ENCODE data around the gene SGMS2.

The SGMS2 gene

DNA sequence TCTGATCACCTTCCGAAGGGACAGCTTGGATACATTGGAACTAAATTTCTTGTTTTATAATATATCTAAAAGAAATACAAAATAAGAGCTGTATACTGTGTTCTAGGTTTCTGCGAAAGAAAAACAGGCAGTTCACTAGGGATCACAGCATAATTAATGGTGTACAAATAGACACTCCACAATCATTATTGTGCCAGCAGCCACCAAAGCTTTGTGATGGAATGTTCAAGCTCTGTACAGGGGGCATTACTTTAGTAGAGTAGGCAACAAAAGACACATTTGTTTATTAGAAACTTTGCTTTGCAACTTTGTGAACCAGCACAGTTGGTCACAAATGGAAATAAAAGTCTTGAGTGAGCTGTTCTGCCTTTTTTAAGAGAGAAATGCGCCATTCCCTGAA is 49.3 kb downstream of the SGMS2 start:
- TF ChIP-seq CTCF (IDR thresholded peaks at IDR 0.05; ENCODE audit: low read depth, low read length): no peak
- H3K27ac ChIP-seq: no peak overlapping the region

DNA sequence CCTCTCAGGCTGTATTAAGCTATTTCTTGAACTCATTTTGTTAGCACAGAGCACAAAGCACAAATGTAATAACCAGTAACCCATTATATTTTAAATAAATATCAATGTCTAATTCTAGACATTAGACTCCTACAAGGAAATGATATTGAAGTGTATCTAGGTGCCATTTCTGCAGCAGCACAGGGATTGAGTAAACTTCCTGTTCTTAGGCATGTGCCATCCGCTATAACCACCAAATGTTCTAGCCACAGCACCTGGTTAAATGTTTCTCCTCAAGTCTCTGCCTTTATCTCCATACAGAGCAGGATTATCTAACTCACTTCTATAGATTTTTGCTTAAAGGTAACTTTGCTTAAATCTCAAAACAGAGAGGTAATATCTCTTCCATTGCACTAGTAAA is 51.4 kb downstream of the SGMS2 start:
- no peak overlapping the region for H3K27ac ChIP-seq
- H3K27me3 ChIP-seq (ENCODE audit: insufficient read depth, low read depth, severe bottlenecking): no peaks in the 10 kb centered on the region
- H3K36me3 ChIP-seq: no peaks in the 10 kb centered on the region
- no peak overlapping the region for H3K4me3 ChIP-seq (ENCODE audit: low read depth, low read length)
- no peaks in the 10 kb centered on the region for H3K9me3 ChIP-seq (ENCODE audit: severe bottlenecking)
- no peak for TF ChIP-seq CTCF (IDR thresholded peaks at IDR 0.05; ENCODE audit: low read depth, low read length)
- DNase-seq: no peak

More for the DNA sequence above, 49.3 kb downstream of the SGMS2 start:
- H3K36me3 ChIP-seq: no peaks in the 10 kb centered on the region
- H3K9me3 ChIP-seq (ENCODE audit: severe bottlenecking): no peaks in the 10 kb centered on the region
- DNase-seq: no peak
- no peaks in the 10 kb centered on the region for H3K27me3 ChIP-seq (ENCODE audit: insufficient read depth, low read depth, severe bottlenecking)
- H3K4me3 ChIP-seq (ENCODE audit: low read depth, low read length): no peak overlapping the region

DNA sequence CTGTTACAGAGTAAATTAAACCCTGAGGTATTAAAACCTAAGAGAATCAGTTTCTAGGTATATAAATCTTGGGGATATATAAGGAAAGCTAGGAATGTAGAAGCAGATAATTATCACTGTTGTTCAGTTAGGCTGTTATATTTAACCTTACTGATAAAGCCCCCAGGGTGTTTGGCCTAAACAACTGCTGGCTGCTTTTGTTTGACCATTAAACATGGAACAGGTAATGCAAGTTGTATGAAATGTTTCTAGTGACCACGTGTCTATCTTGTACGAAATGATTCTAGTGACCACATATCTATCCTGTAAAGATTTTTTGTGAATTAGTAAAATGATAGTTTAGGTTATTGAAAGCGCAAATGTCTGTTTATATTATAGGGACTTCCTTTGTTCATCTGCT is 52.6 kb downstream of the SGMS2 start:
- no peak for TF ChIP-seq CTCF (IDR thresholded peaks at IDR 0.05; ENCODE audit: low read depth, low read length)
- no peaks in the 10 kb centered on the region for H3K36me3 ChIP-seq
- no peak overlapping the region for H3K27ac ChIP-seq
- H3K27me3 ChIP-seq (ENCODE audit: insufficient read depth, low read depth, severe bottlenecking): no peaks in the 10 kb centered on the region
- no peaks in the 10 kb centered on the region for H3K9me3 ChIP-seq (ENCODE audit: severe bottlenecking)
- DNase-seq: no peak
- H3K4me3 ChIP-seq (ENCODE audit: low read depth, low read length): no peak overlapping the region

- TF ChIP-seq CTCF (IDR thresholded peaks at IDR 0.05; ENCODE audit: low read depth, low read length): no peak
- DNase-seq: no peak
- Histone ChIP-seq H3K4me3 (ENCODE audit: low read depth, low read length) (no peak overlapping the region), H3K9me3 (ENCODE audit: severe bottlenecking) (peaks cover 20% of the 10 kb centered on the region), H3K27ac (no peak overlapping the region), H3K27me3 (ENCODE audit: insufficient read depth, low read depth, severe bottlenecking) (no peaks in the 10 kb centered on the region), H3K36me3 (no peaks in the 10 kb centered on the region)
Measured at GRCh38 chr4:107885865-107886264, 61.1 kb downstream of the SGMS2 start.

- no peaks in the 10 kb centered on the region for H3K27me3 ChIP-seq (ENCODE audit: insufficient read depth, low read depth, severe bottlenecking)
- H3K9me3 ChIP-seq (ENCODE audit: severe bottlenecking): peaks cover 20% of the 10 kb centered on the region
- no peak for TF ChIP-seq CTCF (IDR thresholded peaks at IDR 0.05; ENCODE audit: low read depth, low read length)
- H3K4me3 ChIP-seq (ENCODE audit: low read depth, low read length): no peak overlapping the region
- H3K27ac ChIP-seq: no peak overlapping the region
- H3K36me3 ChIP-seq: no peaks in the 10 kb centered on the region
- DNase-seq: no peak
Measured at GRCh38 chr4:107888237-107888636, 63.5 kb downstream of the SGMS2 start.

DNA sequence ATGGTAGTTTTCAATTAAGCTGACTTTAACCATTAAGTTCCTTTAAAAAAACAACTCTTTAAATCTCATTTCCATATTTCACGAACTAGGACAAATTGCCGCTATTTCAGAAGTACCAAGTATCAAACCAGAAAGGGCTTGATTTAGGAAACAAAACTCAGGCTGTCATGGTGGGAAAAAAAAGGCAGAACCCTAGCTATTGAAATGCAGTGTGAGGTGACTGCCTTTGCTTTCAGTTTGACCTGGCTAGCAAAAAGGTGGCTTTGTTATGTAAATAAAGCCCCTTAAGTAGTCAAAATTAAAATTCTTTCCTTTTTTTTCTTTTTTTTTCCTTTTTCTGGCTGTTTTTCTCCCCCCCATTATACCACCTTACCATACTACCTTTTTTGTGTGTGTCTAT is 66.0 kb downstream of the SGMS2 start:
- no peak overlapping the region for H3K4me3 ChIP-seq (ENCODE audit: low read depth, low read length)
- TF ChIP-seq CTCF (IDR thresholded peaks at IDR 0.05; ENCODE audit: low read depth, low read length): no peak
- DNase-seq: no peak
- peaks cover 20% of the 10 kb centered on the region for H3K9me3 ChIP-seq (ENCODE audit: severe bottlenecking)
- H3K36me3 ChIP-seq: no peaks in the 10 kb centered on the region
- H3K27ac ChIP-seq: no peak overlapping the region
- no peaks in the 10 kb centered on the region for H3K27me3 ChIP-seq (ENCODE audit: insufficient read depth, low read depth, severe bottlenecking)
